HL-60 (cell line): Measurements from ENCODE around the gene RFX1.

Experiments
- DNase-seq, 2 experiments: peaks; one replicate each; pipeline ENCODE4 v3.0.0-alpha.2; 2010 to 2020; ENCODE audit warnings: low read depth in 1 of 2, low spot score in 1 of 2
- H3K27ac ChIP-seq: fragments of 250-450 bp; sonication (Bioruptor Pico); replicated peaks from 2 replicates; pipeline ENCODE4 v1.5.1; 2020; ENCODE audit warnings: mild to moderate bottlenecking, moderate library complexity
- H3K27me3 ChIP-seq: fragments of 250-450 bp; sonication (Bioruptor Pico); 2 replicates; pipeline ENCODE4 v1.5.1; 2021; ENCODE audit warnings: mild to moderate bottlenecking, moderate library complexity; ENCODE audit not compliant: insufficient read depth, poor library complexity, severe bottlenecking
- H3K4me3 ChIP-seq: replicated peaks from 2 replicates; pipeline ENCODE4 v1.5.1; 2011; ENCODE audit warnings: mild to moderate bottlenecking, control low read depth, low read length; ENCODE audit not compliant: insufficient read depth
- CTCF ChIP-seq: IDR thresholded peaks from one replicate; pipeline ENCODE4 v1.5.1; 2011; ENCODE audit warnings: low read length, control low read depth, inconsistent platforms; ENCODE audit not compliant: insufficient read depth
- GABPA ChIP-seq: IDR thresholded peaks from 2 replicates; pipeline ENCODE4 v1.6.1; 2012; ENCODE audit warnings: low read depth
- POLR2AphosphoS5 ChIP-seq: IDR thresholded peaks from 2 replicates; pipeline ENCODE4 v1.6.1; 2012; ENCODE audit warnings: low read depth
- REST ChIP-seq: IDR thresholded peaks from 2 replicates; pipeline ENCODE4 v1.6.1; 2012; ENCODE audit warnings: low read depth; ENCODE audit not compliant: insufficient replicate concordance
- SPI1 ChIP-seq: IDR thresholded peaks from 2 replicates; pipeline ENCODE4 v1.6.1; 2012; ENCODE audit warnings: low read depth, mild to moderate bottlenecking, borderline replicate concordance

The RFX1 gene

GRCh38 chr19:13977803-13978202, 28.3 kb downstream of the RFX1 start:
- DNase-seq, result no peak
- Histone ChIP-seq H3K4me3 (no peak overlapping the region), H3K27ac (no peak overlapping the region), H3K27me3 (no peaks in the 10 kb centered on the region)
- TF ChIP-seq GABPA, result no peak
- TF ChIP-seq CTCF, result no peak
- no peak for TF ChIP-seq POLR2AphosphoS5
- TF ChIP-seq REST, result no peak
- TF ChIP-seq SPI1, result no peak

GRCh38 chr19:13976446-13976845, 29.7 kb downstream of the RFX1 start:
- TF ChIP-seq GABPA, result no peak
- no peak for TF ChIP-seq SPI1
- TF ChIP-seq REST, result no peak
- TF ChIP-seq CTCF, result no peak
- TF ChIP-seq POLR2AphosphoS5, result no peak
- Histone ChIP-seq H3K27me3 (no peaks in the 10 kb centered on the region), H3K27ac (no peak overlapping the region), H3K4me3 (no peak overlapping the region)
- no peak for DNase-seq

- no peak for TF ChIP-seq REST
- no peak for TF ChIP-seq CTCF
- TF ChIP-seq POLR2AphosphoS5, result no peak
- TF ChIP-seq SPI1, result no peak
- TF ChIP-seq GABPA, result no peak
- no peak overlapping the region for H3K4me3 ChIP-seq
- DNase-seq, result no peak
- no peak overlapping the region for H3K27ac ChIP-seq
- no peaks in the 10 kb centered on the region for H3K27me3 ChIP-seq
Measured at GRCh38 chr19:13975870-13976269, 30.2 kb downstream of the RFX1 start.
